ENCODE data around the gene ADGRL3. TPM values are rescaled to one million over a fixed set of nuclear protein-coding genes. Genes with fewer than 3 reads are reported as not detected.

ADGRL3 gene
- polyA plus RNA-seq, 3 donors from 2014 or later = not detected

DNA sequence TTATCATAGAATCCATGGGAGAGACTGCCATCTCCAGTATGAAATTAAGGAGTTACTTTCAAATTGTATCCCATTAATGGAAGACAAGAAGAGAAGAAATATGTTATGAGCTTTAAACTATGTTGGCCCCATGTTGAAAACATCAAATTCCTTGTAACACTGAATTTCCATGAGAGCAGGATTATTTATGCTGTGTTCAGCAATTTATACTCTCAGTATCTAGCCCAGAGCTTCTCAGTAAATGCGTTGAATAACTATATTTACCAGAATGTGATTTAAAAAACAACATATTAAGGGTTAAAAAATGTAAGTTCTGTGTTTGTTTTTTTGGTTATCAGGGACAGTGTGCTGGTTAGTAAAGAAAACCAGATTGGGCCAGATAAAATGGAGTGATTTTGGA, 74.2 kb downstream of the ADGRL3 start:
- no peak for DNase-seq
- Mint-ChIP-seq H3K27ac (no peak overlapping the region), H3K4me1 (no peaks in the 10 kb centered on the region), H3K36me3 (no peaks in the 10 kb centered on the region), H3K4me3 (no peak overlapping the region), H3K27me3 (ENCODE audit: low read depth in 3 of 3) (peaks cover 0 to 2% (median 0%) of the 10 kb centered on the region in 3 donors), H3K9me3 (peaks cover 6 to 48% (median 21%) of the 10 kb centered on the region in 6 donors)

DNA sequence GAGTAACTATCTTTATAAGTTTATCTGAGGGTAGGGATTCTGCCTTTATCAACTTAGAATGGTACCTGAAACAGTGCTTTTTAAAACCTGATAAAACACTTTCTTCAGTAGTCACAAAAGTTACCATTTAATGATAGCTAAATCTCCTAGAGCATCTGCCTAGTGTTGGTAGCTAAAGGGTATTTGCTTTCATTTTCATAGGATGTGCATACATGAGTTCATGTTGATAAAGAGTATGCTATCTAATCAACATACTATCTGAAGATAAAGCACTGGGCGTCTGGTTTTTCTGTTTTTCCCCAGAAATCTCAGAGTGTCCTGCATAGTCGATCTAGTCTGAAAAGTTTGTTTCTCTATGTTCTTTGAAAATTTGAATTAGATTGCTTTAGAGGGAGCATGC, 75.1 kb downstream of the ADGRL3 start:
- DNase-seq = no peak
- Mint-ChIP-seq H3K4me3 (no peak overlapping the region), H3K27me3 (ENCODE audit: low read depth in 3 of 3) (peaks cover 0 to 2% (median 0%) of the 10 kb centered on the region in 3 donors), H3K27ac (no peak overlapping the region), H3K9me3 (peaks cover 6 to 51% (median 26%) of the 10 kb centered on the region in 6 donors), H3K4me1 (no peaks in the 10 kb centered on the region), H3K36me3 (no peaks in the 10 kb centered on the region)

DNA sequence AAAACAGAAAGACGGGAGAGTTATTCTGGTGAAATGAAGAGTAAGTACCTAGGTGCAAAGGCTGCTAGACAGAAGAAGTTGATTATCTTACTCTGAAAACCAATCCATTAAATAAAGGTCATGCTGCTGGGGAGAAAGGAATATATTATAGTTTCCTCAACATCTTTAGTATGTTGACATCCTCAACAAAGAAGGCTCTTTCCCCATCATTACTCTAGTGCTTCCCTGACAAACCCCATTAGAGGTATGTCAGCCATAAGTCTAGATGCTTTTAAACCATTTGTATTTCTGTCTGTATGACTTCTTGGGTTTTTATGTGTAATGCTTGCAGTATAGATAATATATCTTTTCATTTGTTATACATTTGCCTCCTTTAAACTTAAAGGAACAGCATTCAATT, 75.9 kb downstream of the ADGRL3 start:
- peaks cover 0 to 2% (median 0%) of the 10 kb centered on the region in 3 donors for H3K27me3 Mint-ChIP-seq (ENCODE audit: low read depth in 3 of 3)
- H3K9me3 Mint-ChIP-seq = peaks cover 6 to 47% (median 24%) of the 10 kb centered on the region in 6 donors
- H3K36me3 Mint-ChIP-seq = no peaks in the 10 kb centered on the region
- H3K4me1 Mint-ChIP-seq = no peaks in the 10 kb centered on the region
- no peak overlapping the region for H3K4me3 Mint-ChIP-seq
- no peak overlapping the region for H3K27ac Mint-ChIP-seq
- DNase-seq = no peak

DNA sequence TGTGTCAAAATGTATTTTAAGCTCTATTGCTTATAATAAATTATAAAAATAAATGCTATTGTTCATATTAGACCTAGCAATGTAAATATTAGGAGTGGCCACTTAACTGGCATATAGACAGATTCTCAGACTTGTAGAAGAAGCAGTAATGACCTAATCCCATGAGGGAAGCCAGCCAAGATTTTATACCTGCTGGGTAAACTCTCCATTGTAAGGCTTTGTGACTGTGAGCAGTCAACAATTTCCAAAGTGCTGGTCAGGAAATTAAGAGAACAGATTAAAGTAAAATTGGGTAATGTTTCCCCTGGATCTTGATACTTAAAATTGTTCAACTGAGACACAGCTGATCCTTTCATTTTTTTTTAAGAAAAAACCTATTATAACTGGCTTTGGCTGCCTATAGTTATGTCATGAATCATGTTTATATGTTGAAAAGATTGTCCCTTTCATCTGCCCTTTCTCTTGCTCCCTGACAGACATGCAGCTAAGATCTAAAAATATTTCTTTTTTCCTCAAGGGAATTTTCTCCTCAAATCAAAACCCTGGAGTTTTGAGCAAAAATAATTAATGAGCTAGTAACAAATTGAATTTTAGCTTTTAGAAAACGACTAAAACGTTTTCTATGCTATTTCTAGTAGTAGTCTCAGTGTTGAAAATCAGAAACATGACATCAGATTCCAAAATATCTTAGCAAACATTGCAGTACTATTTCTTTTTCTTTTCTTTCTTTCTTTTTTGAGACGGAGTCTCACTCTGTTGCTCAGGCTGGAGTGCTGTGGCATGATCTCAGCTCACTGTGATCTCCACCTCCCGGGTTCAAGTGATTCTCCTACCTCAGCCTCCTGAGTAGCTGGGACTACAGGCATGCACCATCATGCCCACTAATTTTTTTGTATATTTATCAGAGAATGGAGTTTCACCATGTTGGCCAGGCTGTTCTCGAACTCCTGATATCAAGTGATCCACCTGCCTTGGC, 77.9 kb downstream of the ADGRL3 start:
- H3K27me3 Mint-ChIP-seq (ENCODE audit: low read depth in 3 of 3) = peaks cover 0 to 2% (median 0%) of the 10 kb centered on the region in 3 donors
- H3K9me3 Mint-ChIP-seq = peaks cover 2 to 38% (median 20%) of the 10 kb centered on the region in 6 donors
- H3K27ac Mint-ChIP-seq = no peak overlapping the region
- H3K4me1 Mint-ChIP-seq = no peaks in the 10 kb centered on the region
- H3K4me3 Mint-ChIP-seq = no peak overlapping the region
- H3K36me3 Mint-ChIP-seq = no peaks in the 10 kb centered on the region
- DNase-seq = no peak

DNA sequence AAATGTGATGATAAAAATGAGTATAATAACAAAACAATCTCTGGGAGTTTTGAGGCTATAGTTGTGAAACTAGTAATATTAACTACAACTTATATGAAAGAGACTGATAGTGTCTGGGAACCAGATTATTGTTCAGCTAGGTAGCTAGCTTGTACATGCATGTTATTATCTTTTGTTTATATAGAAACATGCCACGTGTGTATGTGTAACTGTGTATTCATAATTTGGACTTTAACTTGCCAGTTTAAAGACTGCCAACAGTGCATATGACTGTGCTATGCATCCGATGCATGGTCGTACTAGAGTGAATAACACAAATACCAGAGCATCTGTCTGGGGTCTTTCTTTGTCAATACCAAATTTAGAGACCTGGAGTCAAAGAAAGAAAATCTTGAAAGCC, 92.2 kb downstream of the ADGRL3 start:
- H3K4me1 Mint-ChIP-seq = no peaks in the 10 kb centered on the region
- DNase-seq = no peak
- H3K36me3 Mint-ChIP-seq = no peaks in the 10 kb centered on the region
- peaks cover 0 to 2% (median 0%) of the 10 kb centered on the region in 3 donors for H3K27me3 Mint-ChIP-seq (ENCODE audit: low read depth in 3 of 3)
- peaks cover 3 to 44% (median 9%) of the 10 kb centered on the region in 6 donors for H3K9me3 Mint-ChIP-seq
- no peak overlapping the region for H3K27ac Mint-ChIP-seq
- H3K4me3 Mint-ChIP-seq = no peak overlapping the region

DNA sequence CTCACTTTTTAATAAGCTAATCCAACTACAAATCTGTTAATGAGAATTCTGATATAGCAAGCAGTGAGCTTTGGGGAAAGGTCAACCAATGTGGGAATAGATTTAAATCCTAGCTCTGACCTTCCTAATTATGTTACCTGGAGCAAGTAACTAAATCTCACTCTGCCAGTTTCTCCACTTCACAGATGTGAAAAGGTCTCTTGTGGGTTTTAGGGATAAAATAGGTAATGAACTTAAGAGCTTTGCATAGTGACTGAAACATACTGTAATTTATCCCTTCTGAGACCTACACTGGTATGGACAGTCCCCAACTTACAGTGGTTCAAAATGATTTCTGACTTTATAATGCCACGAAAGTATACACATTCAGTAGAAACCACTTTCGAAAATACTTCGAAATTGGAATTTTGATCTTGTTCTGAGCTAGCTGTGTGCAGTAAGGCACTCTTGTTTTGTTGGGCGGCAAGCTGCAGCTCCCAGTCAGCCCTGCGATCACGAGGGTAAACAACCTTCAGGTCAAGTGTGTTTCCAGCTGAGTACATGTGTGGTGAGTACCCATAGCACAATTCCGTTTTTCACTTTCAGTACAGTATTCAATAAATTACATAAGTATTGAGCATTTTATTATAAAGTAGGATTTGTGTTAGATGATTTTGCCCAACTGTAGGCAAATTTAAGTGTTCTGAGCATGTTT, 93.7 kb downstream of the ADGRL3 start:
- no peak overlapping the region for H3K4me3 Mint-ChIP-seq
- H3K27ac Mint-ChIP-seq = no peak overlapping the region
- H3K9me3 Mint-ChIP-seq = peaks cover 0 to 31% (median 5%) of the 10 kb centered on the region in 6 donors
- peaks cover 0 to 2% (median 0%) of the 10 kb centered on the region in 3 donors for H3K27me3 Mint-ChIP-seq (ENCODE audit: low read depth in 3 of 3)
- DNase-seq = no peak
- H3K36me3 Mint-ChIP-seq = no peaks in the 10 kb centered on the region
- H3K4me1 Mint-ChIP-seq = no peaks in the 10 kb centered on the region

DNA sequence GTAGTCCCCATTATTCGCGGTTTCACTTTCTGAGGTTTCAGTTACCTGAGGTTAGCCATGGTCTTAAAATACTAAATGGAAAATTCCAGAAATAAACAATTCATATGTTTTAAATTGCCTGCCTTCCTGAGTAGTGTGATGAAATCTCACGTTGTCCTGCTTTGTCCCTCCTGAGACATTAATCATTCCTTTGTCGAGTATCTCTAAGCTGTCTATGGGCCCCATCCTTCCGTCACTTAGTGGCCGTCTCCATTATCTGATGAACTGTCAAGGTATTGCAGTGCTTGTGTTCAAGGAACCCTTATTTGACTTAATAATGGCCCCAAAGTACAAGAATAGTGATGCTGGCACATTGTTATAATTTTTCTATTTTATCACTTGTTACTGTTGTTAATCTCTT, 94.8 kb downstream of the ADGRL3 start:
- Mint-ChIP-seq H3K4me1 (no peaks in the 10 kb centered on the region), H3K4me3 (no peak overlapping the region), H3K27ac (no peak overlapping the region), H3K27me3 (ENCODE audit: low read depth in 3 of 3) (peaks cover 0 to 2% (median 0%) of the 10 kb centered on the region in 3 donors), H3K9me3 (peaks cover 0 to 24% (median 5%) of the 10 kb centered on the region in 6 donors), H3K36me3 (no peaks in the 10 kb centered on the region)
- no peak for DNase-seq

DNA sequence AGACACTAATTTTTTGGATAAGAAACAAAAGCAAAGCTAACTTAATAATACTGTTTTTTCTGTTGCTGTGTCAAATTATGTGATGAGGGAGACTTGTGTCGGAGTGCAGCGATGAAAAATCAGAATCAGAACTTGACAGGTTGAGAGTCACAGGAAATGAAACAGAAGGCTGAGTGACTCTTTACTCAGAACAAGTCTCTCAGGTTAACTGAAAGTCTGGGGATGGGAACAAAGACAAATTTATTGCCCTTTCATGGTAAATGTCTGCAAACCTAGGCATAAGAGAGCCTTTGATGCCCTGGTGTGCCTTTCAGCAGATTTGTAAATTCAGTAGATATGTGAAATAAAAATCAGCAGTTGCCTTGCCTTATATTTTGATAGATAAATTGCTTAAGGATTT, 96.0 kb downstream of the ADGRL3 start:
- Mint-ChIP-seq H3K27ac (no peak overlapping the region), H3K27me3 (ENCODE audit: low read depth in 3 of 3) (peaks cover 0 to 2% (median 0%) of the 10 kb centered on the region in 3 donors), H3K9me3 (peaks cover 1 to 30% (median 8%) of the 10 kb centered on the region in 6 donors), H3K36me3 (peaks cover 0 to 3% (median 0%) of the 10 kb centered on the region in 3 donors), H3K4me3 (no peak overlapping the region), H3K4me1 (no peaks in the 10 kb centered on the region)
- no peak for DNase-seq

DNA sequence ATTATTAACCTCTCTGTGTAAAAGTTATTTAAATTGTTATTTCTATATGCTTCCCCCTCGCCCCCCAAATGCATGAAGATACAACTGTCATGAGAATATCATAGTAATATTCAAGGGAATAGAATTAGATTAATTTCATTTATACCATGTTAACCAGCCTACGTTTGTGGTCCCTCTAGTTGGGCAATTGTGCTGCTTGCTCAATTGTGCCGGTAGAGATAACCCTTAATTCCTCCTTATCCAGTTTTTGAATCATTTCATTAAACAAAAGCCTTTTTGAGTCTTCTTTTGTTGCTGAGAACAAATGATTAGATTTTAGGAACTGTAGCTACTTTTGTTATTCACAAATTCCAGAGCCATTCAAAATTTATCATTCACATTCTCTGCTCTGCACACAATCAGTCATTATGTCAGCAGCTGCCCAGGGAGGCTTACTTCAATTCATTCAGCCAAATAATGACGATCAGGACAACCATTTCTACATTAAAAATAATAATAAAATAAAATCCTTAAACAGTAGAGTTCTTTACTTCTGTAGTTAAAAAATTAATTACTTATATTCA, 98.1 kb downstream of the ADGRL3 start:
- H3K36me3 Mint-ChIP-seq = peaks cover 0 to 3% (median 0%) of the 10 kb centered on the region in 3 donors
- H3K4me1 Mint-ChIP-seq = no peaks in the 10 kb centered on the region
- no peak overlapping the region for H3K4me3 Mint-ChIP-seq
- DNase-seq = no peak
- H3K9me3 Mint-ChIP-seq = peaks cover 4 to 21% (median 10%) of the 10 kb centered on the region in 6 donors
- H3K27ac Mint-ChIP-seq = no peak overlapping the region
- peaks cover 0 to 2% (median 0%) of the 10 kb centered on the region in 3 donors for H3K27me3 Mint-ChIP-seq (ENCODE audit: low read depth in 3 of 3)

DNA sequence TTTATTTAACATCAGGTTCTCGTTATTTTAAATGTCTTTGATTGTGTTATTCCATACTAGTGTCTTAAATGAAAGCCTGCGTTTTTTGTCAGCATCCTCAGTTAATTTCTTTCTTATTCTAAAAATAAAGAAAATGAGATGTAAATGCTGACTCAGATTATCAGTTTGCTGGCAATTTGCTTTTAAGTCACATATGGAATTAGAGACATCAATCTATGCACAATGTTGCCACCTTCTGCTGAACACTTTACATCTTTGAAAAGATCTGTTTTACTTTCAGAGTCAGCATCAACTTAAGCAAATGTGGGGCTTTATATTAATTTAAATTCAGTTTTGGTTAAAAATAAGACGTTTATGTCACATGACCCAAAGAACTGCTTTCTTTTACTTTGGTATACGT, 99.2 kb downstream of the ADGRL3 start:
- peaks cover 4 to 26% (median 10%) of the 10 kb centered on the region in 6 donors for H3K9me3 Mint-ChIP-seq
- H3K27ac Mint-ChIP-seq = no peak overlapping the region
- no peak overlapping the region for H3K4me3 Mint-ChIP-seq
- peaks cover 0 to 2% (median 0%) of the 10 kb centered on the region in 3 donors for H3K27me3 Mint-ChIP-seq (ENCODE audit: low read depth in 3 of 3)
- DNase-seq = no peak
- H3K36me3 Mint-ChIP-seq = peaks cover 0 to 3% (median 0%) of the 10 kb centered on the region in 3 donors
- no peaks in the 10 kb centered on the region for H3K4me1 Mint-ChIP-seq

DNA sequence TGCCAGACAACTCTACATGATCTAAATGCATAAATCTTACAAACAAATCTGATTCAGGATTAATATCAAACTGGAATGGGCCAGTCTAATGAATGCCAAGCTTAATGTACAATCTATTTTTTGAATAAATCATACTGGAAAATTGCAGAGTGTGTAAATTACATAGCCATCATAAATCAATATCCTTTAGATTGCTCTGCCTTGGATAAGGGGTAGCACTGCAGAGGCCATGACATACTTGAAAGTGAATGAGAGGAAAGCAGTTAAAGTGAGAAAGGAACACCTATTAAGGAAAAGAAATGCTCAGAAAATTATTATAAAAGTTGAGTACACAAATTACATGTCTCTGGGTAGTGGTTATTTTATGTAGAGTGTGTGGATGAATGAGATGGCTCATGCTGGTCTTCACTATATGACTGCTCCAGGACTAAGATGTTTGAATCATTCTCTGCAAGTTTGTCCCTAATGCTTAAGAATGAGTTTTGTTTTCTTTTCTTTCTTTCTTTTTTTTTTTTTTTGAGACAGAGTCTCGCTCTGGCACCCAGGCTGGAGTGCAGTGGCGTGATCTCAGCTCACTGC, 100.2 kb downstream of the ADGRL3 start:
- no peak overlapping the region for H3K4me3 Mint-ChIP-seq
- no peaks in the 10 kb centered on the region for H3K27me3 Mint-ChIP-seq (ENCODE audit: low read depth in 3 of 3)
- peaks cover 0 to 3% (median 0%) of the 10 kb centered on the region in 3 donors for H3K36me3 Mint-ChIP-seq
- H3K4me1 Mint-ChIP-seq = no peaks in the 10 kb centered on the region
- H3K27ac Mint-ChIP-seq = no peak overlapping the region
- peaks cover 6 to 29% (median 13%) of the 10 kb centered on the region in 6 donors for H3K9me3 Mint-ChIP-seq
- no peak for DNase-seq

DNA sequence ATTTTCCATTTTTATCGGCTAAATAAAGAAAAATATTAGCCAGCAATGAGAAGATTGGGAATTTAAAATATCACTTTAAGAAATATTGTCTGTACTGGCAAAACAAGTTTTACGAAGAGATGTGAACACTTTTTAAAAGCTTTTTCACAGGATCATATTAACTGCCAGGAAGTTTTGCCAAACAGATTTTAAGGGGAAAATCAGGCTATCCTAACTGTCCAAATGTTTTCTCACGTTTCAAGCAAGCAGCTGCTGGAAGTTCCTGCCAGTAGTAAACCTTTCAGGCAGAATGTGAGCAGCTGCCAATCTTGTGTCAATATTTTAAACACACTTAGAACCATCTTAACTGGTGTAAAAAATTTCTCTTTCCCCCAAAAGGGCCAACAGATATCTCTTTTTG, 101.1 kb downstream of the ADGRL3 start:
- H3K27me3 Mint-ChIP-seq (ENCODE audit: low read depth in 3 of 3) = no peaks in the 10 kb centered on the region
- H3K4me1 Mint-ChIP-seq = no peaks in the 10 kb centered on the region
- H3K27ac Mint-ChIP-seq = no peak overlapping the region
- H3K9me3 Mint-ChIP-seq = peaks cover 10 to 23% (median 16%) of the 10 kb centered on the region in 6 donors
- DNase-seq = no peak
- peaks cover 0 to 3% (median 0%) of the 10 kb centered on the region in 3 donors for H3K36me3 Mint-ChIP-seq
- no peak overlapping the region for H3K4me3 Mint-ChIP-seq

DNA sequence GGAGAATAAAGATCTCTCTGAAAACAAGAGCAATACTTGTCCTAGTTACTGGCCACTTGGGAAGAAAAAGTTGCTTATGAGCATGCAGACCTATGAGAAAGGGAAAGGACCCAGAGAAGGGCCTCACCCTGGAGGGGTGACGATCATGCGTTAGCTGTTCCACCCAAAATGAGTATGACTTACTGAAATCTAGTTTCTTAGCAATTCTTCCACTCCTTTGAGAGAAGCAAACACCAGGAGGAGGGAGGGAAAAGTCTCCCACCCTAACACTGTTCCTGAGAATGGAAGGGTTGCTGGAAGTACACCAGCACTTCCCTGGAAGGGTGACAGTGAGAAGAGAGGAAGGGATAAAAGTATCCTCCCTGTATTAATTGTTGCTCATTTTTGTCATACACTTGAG, 107.9 kb downstream of the ADGRL3 start:
- Mint-ChIP-seq H3K27ac (no peak overlapping the region), H3K27me3 (ENCODE audit: low read depth in 3 of 3) (peaks cover 0 to 1% (median 0%) of the 10 kb centered on the region in 3 donors), H3K36me3 (no peaks in the 10 kb centered on the region), H3K4me1 (no peaks in the 10 kb centered on the region), H3K4me3 (no peak overlapping the region), H3K9me3 (peaks cover 9 to 63% (median 21%) of the 10 kb centered on the region in 6 donors)
- DNase-seq = no peak

All from immature natural killer cell (primary cell).